RWPE2 (cell line): ENCODE data around the gene FZD4.

Experiments
- ATAC-seq: fragments of 200-7000 bp; cut with Tn5 transposase; 3 replicates; pipeline ENCODE4 v1.9.1; 2021; ENCODE audit warnings: low read depth
- DNase-seq: peaks from one replicate; pipeline ENCODE4 v3.0.0-alpha.2; 2020; ENCODE audit warnings: low spot score
- H3K27ac ChIP-seq: fragments of 450-650 bp; 2 replicates; pipeline ENCODE4 v1.5.1; 2017; ENCODE audit warnings: mild to moderate bottlenecking; ENCODE audit not compliant: poor library complexity, severe bottlenecking
- H3K27me3 ChIP-seq: fragments of 250-450 bp; sonication (Bioruptor Pico); 2 replicates; pipeline ENCODE4 v1.5.1; 2021; ENCODE audit warnings: mild to moderate bottlenecking, moderate library complexity; ENCODE audit not compliant: insufficient read depth, poor library complexity, severe bottlenecking
- H3K36me3 ChIP-seq: fragments of 250-450 bp; sonication (Bioruptor Pico); 2 replicates; pipeline ENCODE4 v1.5.1; 2020; ENCODE audit warnings: low read depth, mild to moderate bottlenecking, moderate library complexity
- H3K4me1 ChIP-seq: fragments of 250-450 bp; sonication (Bioruptor Pico); 2 replicates; pipeline ENCODE4 v1.5.1; 2021; ENCODE audit warnings: mild to moderate bottlenecking, moderate library complexity; ENCODE audit not compliant: insufficient read depth, poor library complexity, severe bottlenecking
- H3K4me3 ChIP-seq: fragments of 250-450 bp; sonication (Bioruptor Pico); 2 replicates; pipeline ENCODE4 v1.5.1; 2021; ENCODE audit warnings: mild to moderate bottlenecking, moderate library complexity; ENCODE audit not compliant: severe bottlenecking
- H3K9me3 ChIP-seq: fragments of 250-450 bp; sonication (Bioruptor Pico); 2 replicates; pipeline ENCODE4 v1.5.1; 2021; ENCODE audit warnings: mild to moderate bottlenecking, moderate library complexity; ENCODE audit not compliant: severe bottlenecking
- TF ChIP-seq, protein P1 (sequence below): fragments of 450-650 bp; IDR thresholded peaks from one replicate; pipeline ENCODE4 v1.5.1; 2017; ENCODE audit warnings: mild to moderate bottlenecking, moderate library complexity; ENCODE audit not compliant: poor library complexity, severe bottlenecking

The FZD4 gene

GRCh38 chr11:86902345-86902744, 52.9 kb downstream of the FZD4 start:
- H3K4me3 ChIP-seq: no peak overlapping the region
- no peak overlapping the region for H3K27ac ChIP-seq
- TF ChIP-seq, protein P1, sequence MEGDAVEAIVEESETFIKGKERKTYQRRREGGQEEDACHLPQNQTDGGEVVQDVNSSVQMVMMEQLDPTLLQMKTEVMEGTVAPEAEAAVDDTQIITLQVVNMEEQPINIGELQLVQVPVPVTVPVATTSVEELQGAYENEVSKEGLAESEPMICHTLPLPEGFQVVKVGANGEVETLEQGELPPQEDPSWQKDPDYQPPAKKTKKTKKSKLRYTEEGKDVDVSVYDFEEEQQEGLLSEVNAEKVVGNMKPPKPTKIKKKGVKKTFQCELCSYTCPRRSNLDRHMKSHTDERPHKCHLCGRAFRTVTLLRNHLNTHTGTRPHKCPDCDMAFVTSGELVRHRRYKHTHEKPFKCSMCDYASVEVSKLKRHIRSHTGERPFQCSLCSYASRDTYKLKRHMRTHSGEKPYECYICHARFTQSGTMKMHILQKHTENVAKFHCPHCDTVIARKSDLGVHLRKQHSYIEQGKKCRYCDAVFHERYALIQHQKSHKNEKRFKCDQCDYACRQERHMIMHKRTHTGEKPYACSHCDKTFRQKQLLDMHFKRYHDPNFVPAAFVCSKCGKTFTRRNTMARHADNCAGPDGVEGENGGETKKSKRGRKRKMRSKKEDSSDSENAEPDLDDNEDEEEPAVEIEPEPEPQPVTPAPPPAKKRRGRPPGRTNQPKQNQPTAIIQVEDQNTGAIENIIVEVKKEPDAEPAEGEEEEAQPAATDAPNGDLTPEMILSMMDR: no peak
- H3K27me3 ChIP-seq: no peaks in the 10 kb centered on the region
- no peaks in the 10 kb centered on the region for H3K9me3 ChIP-seq
- H3K4me1 ChIP-seq: no peaks in the 10 kb centered on the region
- DNase-seq: no peak
- no peaks in the 10 kb centered on the region for H3K36me3 ChIP-seq
- no peak for ATAC-seq

DNA sequence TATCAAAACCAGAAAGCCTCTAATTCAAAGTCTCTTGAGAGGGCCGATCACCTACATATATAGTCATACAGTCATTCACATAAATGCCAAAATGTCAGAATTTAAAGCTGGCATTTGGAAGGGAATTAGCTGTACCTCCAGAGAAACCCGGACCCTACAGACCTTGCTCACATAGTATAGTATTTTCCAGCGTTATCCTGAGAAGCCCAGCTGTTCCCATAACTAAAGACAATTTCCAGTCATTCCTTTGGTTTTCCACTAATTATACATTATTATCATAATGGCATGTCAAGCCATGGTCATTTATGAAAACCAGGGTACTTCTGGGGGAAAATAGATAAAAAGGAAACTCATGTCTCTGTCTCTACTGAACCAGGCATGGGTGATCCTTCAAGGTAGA, 53.6 kb downstream of the FZD4 start:
- Histone ChIP-seq H3K27me3 (no peaks in the 10 kb centered on the region), H3K27ac (no peak overlapping the region), H3K4me1 (no peaks in the 10 kb centered on the region), H3K9me3 (no peaks in the 10 kb centered on the region), H3K36me3 (no peaks in the 10 kb centered on the region), H3K4me3 (no peak overlapping the region)
- DNase-seq (no peak), ATAC-seq (no peak)
- TF ChIP-seq, protein P1: no peak

DNA sequence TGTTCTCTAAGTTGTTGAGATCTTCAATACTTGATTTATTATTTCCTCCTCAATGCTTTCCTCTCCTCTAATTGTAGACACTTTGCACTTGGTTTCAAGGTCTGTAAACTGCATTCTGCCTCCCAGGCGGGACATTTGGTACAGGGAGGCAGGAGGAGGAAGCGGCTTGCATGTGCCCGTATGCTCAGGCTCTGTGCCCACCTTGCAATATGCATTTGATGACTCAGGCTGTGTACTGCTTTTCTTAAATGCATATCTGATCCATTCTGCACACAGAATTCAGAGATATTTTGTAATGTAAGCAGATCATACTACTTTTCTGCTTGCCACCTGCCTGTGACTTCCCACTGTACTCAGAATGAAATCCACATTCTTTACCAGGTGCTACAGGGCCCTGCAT, 55.0 kb downstream of the FZD4 start:
- H3K27me3 ChIP-seq: no peaks in the 10 kb centered on the region
- TF ChIP-seq, protein P1: no peak
- DNase-seq (no peak), ATAC-seq (no peak)
- no peaks in the 10 kb centered on the region for H3K36me3 ChIP-seq
- no peak overlapping the region for H3K27ac ChIP-seq
- H3K9me3 ChIP-seq: no peaks in the 10 kb centered on the region
- no peaks in the 10 kb centered on the region for H3K4me1 ChIP-seq
- H3K4me3 ChIP-seq: no peak overlapping the region

- H3K27me3 ChIP-seq: no peaks in the 10 kb centered on the region
- no peak overlapping the region for H3K27ac ChIP-seq
- H3K9me3 ChIP-seq: no peaks in the 10 kb centered on the region
- DNase-seq (no peak), ATAC-seq (no peak)
- H3K36me3 ChIP-seq: no peaks in the 10 kb centered on the region
- TF ChIP-seq, protein P1: no peak
- no peak overlapping the region for H3K4me3 ChIP-seq
- H3K4me1 ChIP-seq: no peaks in the 10 kb centered on the region
Measured at GRCh38 chr11:86898689-86899088, 56.5 kb downstream of the FZD4 start.

DNA sequence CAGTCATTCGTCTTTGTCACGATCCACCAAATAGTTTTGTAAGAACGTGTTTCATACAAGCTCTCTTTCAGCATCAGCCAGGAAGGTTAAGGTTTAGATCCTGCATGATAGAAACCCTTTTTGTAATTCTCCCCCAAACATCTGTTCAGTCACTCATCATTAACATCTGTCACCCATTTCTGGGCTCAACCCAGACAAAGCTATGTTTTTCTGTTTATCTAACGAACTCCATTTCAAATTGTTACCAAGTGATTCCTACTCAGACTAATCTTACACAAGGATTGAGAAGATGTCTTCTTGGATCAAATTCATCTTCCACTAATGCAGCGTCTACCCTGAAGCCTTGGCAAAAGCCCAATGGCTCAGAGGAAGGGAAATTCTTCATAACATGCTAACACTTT, 58.8 kb downstream of the FZD4 start:
- Histone ChIP-seq H3K4me3 (no peak overlapping the region), H3K36me3 (no peaks in the 10 kb centered on the region), H3K9me3 (no peaks in the 10 kb centered on the region), H3K27ac (no peak overlapping the region), H3K27me3 (no peaks in the 10 kb centered on the region), H3K4me1 (no peaks in the 10 kb centered on the region)
- DNase-seq (no peak), ATAC-seq (no peak)
- TF ChIP-seq, protein P1: no peak
